HG02798 (cell line): Measurements from ENCODE around the gene PCMTD2.
"Not testable (repeated sequence)": the region's sequence is repeated elsewhere in the genome, so short reads cannot be mapped to it uniquely, and the experiment has no call there.

Source experiments
- ATAC-seq: cut with Tn5 transposase; IDR thresholded peaks from one replicate; pipeline ENCODE4 v1.9.1; 2021; ENCODE audit warnings: mild to moderate bottlenecking; ENCODE audit not compliant: unreplicated experiment, poor library complexity

PCMTD2 gene

GRCh38 chr20:64223526-64224067 is 32.0 kb upstream of the PCMTD2 start:
- no peak for ATAC-seq

GRCh38 chr20:64224351-64225170 is 31.0 kb upstream of the PCMTD2 start:
- ATAC-seq: no peak

DNA sequence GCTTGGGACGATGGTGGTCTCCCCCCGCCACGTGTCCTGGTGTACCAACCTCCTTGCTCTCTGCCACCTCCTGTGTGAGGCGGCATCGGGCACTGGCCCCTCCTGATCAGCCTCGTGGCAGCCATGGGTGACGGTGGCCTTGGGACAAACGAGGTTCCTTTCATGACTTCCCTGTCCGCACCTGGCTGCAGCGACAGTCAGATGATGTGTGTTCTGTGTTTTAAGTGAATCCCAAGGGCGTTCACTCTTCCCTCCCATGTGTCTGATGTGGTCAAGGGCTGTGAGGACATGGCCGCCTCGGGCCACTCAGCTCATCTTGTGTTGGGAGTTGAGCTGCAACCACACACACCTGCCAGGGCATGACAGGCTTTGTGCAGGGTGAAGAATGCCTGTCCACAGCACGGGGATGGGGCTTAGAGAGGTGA is 30.4 kb upstream of the PCMTD2 start:
- no peak for ATAC-seq

GRCh38 chr20:64225828-64226598 is 29.5 kb upstream of the PCMTD2 start:
- ATAC-seq: no peak

DNA sequence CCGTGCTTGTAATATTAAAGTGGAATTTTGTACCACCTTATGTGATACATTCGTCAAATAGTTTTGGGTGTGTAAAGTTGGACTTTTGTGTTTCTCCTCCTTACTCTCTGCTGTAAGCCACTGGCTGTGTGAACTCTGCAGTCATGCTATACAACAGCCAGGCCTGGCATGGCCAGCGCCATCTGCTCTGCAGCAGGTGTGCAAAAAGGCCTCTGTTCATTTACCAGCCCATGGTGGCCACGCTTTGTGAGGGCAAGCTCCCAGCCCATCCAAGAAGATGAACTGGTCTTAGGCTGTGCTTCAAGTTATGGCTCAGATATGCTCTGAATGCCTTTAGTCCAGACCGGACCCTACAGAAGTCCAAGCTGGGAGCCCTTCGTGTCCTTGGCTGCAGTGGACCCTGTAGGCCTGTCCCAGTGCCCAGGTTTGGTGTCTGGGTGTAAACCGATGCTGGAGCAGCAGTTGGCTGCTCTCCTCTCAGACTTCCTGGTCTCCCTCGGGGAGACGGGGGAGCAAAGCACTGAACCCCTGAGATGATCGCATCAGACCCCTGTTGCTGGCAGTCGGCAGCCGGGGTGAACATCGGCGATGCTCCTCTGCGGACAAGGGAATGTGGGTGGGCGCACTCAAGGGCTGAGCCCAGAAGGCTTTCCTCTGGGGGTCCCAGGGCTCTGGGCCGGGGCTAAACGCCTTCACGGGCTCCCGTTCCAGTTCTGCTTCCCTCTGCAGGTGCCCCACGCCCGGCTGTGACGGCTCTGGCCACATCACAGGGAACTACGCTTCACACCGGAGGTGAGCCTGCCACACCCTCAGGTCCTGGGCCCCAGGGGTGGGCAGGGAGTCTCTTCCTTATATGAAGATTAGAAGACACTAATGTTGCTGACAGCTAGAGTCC is 28.6 kb upstream of the PCMTD2 start:
- no peak for ATAC-seq

GRCh38 chr20:64228086-64228653 is 27.4 kb upstream of the PCMTD2 start:
- no peak for ATAC-seq

DNA sequence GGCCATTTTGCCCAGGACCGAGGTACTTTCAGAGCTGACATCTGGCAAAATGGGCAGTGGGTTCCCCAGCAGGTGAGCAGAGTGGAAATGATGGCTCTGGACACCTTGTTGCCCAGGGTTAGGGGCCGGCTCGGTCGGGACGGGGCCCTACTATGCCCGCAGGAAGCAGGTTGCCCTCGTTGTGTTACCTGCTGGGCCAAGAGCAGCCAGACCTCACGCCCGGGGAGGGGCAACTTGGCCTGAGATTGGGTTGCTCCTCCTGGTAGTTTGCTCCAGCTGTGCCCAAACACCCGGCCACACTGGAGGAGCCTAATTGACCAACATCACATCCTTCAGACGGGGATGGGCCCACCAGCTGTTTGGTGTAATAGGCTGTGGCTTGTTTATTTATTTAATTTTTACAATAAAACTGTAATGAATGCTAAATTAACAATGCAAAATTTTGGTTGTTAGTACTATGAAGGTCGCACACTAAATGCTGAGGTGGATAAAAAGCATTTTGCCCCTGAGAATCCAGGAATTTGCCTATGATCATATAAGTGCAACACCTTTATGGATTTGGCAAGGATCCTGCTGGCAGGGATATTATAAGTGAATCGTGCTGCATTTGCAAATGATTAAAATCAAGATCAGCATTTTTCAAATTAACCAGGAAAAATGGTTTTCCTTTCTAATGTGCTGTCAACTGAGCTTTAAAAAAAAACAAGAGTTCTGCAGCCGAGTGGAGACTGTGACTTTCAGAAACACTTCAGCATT is 26.6 kb upstream of the PCMTD2 start:
- ATAC-seq: no peak

GRCh38 chr20:64229507-64230061 is 26.0 kb upstream of the PCMTD2 start:
- ATAC-seq: no peak

GRCh38 chr20:64230461-64231145 is 24.9 kb upstream of the PCMTD2 start:
- ATAC-seq: no peak

GRCh38 chr20:64231621-64232550 is 23.7 kb upstream of the PCMTD2 start:
- ATAC-seq: no peak

DNA sequence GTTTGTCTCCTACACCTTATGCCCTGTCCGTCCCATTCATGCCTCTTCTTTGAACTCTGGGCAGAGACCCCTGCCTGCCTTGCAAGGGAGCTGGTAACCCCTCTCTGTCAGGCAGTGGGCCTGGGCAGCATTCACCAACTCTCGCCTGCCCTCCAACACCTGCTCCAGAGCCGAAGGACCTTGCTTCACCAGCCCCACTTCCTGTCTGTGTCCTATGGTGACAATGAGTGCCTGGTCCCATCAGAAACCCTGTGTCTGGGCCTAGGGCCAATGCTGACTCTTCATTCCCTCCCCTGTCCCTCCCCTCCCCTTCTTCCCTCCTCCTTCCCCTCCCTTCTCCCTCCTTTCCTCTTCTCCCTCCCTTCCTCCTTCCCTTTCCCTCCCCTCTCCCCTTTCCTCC is 22.8 kb upstream of the PCMTD2 start:
- ATAC-seq: no peak

DNA sequence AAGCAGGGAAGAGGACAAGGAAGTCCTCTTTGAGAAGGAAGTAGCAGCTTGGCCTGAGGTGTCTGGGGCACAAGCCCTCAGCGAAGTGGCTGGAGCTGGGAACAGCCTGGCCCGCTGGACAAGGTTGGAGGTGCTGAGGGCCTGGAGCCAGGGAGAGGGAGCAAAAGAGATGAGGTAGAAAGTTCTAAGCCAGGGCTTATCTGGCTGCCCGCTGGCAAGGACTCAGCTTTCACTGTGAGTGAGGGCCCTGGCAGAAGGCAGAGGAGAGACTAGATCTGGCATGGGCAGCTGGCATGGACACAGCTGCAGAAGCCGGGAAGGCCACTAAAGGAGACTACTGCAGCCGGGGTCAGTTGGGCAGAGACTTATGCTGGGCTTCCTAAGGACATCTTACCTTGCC is 21.8 kb upstream of the PCMTD2 start:
- no peak for ATAC-seq

- no peak for ATAC-seq
Observed at GRCh38 chr20:64234291-64234791, 21.2 kb upstream of the PCMTD2 start.

DNA sequence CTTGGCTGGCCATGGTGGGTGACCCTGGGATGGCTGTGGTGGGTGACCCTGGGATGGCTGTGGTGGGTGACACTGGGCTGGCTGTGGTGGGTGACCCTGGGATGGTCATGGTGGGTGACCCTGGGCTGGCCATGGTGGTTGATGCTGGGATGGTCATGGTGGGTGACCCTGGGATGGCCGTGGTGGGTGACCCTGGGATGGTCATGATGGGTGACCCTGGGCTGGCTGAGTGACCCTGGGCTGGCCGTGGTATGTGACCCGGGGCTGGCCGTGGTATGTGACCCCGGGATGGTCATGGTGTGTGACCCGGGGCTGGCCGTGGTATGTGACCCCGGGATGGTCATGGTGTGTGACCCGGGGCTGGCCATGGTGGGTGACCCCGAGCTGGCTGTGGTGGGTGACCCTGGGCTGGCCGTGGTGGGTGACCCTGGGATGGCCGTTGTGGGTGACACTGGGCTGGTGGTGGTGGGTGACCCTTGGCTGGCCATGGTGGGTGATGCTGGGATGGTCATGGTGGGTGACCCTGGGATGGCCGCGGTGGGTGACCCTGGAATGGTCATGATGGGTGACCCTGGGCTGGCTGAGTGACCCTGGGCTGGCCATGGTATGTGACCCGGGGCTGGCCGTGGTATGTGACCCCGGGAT is 20.5 kb upstream of the PCMTD2 start:
- ATAC-seq: not testable (repeated sequence)

GRCh38 chr20:64236137-64237088 is 19.1 kb upstream of the PCMTD2 start:
- ATAC-seq: no peak

DNA sequence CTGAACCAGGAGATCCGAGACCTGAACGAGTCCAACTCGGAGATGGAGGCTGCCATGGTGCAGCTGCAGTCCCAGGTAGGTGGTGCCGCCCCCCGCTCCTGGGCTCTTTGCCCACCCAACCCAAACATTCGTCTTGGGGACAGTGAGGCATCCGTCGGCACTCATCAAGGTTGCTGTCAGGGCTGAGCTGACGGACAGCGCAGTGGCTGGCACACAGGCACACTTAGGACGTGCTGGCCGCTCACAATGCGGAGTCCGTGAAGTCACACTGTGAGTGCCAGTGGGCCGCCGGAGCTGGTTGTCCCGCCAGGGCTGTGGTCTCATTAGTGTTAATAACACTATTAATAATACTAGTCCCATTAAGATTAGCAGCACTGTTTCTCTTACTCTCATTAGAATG is 18.2 kb upstream of the PCMTD2 start:
- no peak for ATAC-seq
